T-cell (primary cell): ENCODE data around the gene ATP5F1D. TPM values are rescaled to one million over a fixed set of nuclear protein-coding genes. Genes with fewer than 3 reads are reported as not detected.

Experiments used
- ATAC-seq, 4 experiments: fragments of 200-7000 bp in 3 of 4; fragments of 150-1000 bp in 1 of 4; cut with Tn5 transposase; replicated peaks in 1 of 4; 1 replicate in 3 of 4; 2 replicates in 1 of 4; pipeline ENCODE4 v1.10.0; 2021; ENCODE audit warnings: moderate library complexity in 3 of 4, mild to moderate bottlenecking in 2 of 4, moderate number of reproducible peaks in 1 of 4
- CTCF ChIA-PET, 2 donors: fragments of 300-600 bp; sonication (Branson Sonifier 250); formaldehyde crosslinking; loops; one replicate each; lab custom pipeline; 2022; ENCODE audit warnings: antibody characterized with exemption in 2 of 2; lab: Charles Lee
- POLR2A ChIA-PET, 2 donors: fragments of 300-600 bp; sonication (Branson Sonifier 250); formaldehyde crosslinking; loops; one replicate each; lab custom pipeline; 2022; ENCODE audit warnings: antibody characterized with exemption in 2 of 2; lab: Charles Lee
- DNase-seq, 35 experiments: peaks; one replicate each; pipeline versions ENCODE4 v3.0.0 to v3.0.0-alpha.2; 2013 to 2023
- H3K27ac ChIP-seq: one replicate; pipeline ENCODE4 v1.5.1; 2013; ENCODE audit warnings: low read length
- H3K27me3 ChIP-seq, 2 experiments: replicated peaks in 1 of 2; 1 replicate in 1 of 2; 2 replicates in 1 of 2; pipeline versions ENCODE4 v1.6.1 to v1.7.0; 2013; ENCODE audit warnings: low read length in 1 of 2, mixed read lengths in 1 of 2; ENCODE audit not compliant: control insufficient read depth in 2 of 2, insufficient read depth in 2 of 2; ENCODE audit errors: extremely low read depth in 1 of 2
- H3K36me3 ChIP-seq, 2 donors: 1 replicate in 1 of 2; 2 replicates in 1 of 2; pipeline versions ENCODE4 v1.6.1 to v1.7.0; 2013; ENCODE audit warnings: low read length in 1 of 2; ENCODE audit not compliant: control insufficient read depth in 2 of 2, insufficient read depth in 1 of 2; ENCODE audit errors: extremely low read depth in 1 of 2
- H3K4me1 ChIP-seq, 2 experiments: 1 replicate in 1 of 2; 2 replicates in 1 of 2; pipeline versions ENCODE4 v1.6.1 to v1.7.0; 2013; ENCODE audit warnings: low read length in 2 of 2, mixed read lengths in 1 of 2; ENCODE audit not compliant: insufficient read depth in 2 of 2, control insufficient read depth in 1 of 2; ENCODE audit errors: extremely low read depth in 1 of 2
- H3K4me3 ChIP-seq, 2 donors: 1 replicate in 1 of 2; 2 replicates in 1 of 2; pipeline versions ENCODE4 v1.5.1 to v1.7.0; 2013; ENCODE audit warnings: mild to moderate bottlenecking in 2 of 2, low read length in 1 of 2, moderate library complexity in 1 of 2; ENCODE audit not compliant: control insufficient read depth in 1 of 2; ENCODE audit errors: extremely low read depth in 1 of 2
- H3K9me3 ChIP-seq: 2 replicates; pipeline ENCODE4 v1.7.0; 2013
- H3K27ac Mint-ChIP-seq, 2 donors: one replicate each; pipeline ENCODE4 v1.8.0; 2020 to 2021; ENCODE audit warnings: mild to moderate bottlenecking in 2 of 2, mixed read lengths in 2 of 2
- H3K27me3 Mint-ChIP-seq, 2 donors: one replicate each; pipeline ENCODE4 v1.8.0; 2021 to 2022; ENCODE audit warnings: mixed read lengths in 2 of 2
- H3K36me3 Mint-ChIP-seq: one replicate; pipeline ENCODE4 v1.8.0; 2021; ENCODE audit warnings: mixed read lengths
- H3K4me1 Mint-ChIP-seq, 3 donors: one replicate each; pipeline ENCODE4 v1.8.0; 2020 to 2022; ENCODE audit warnings: mixed read lengths in 3 of 3, mild to moderate bottlenecking in 1 of 3
- H3K4me3 Mint-ChIP-seq, 3 donors: one replicate each; pipeline ENCODE4 v1.8.0; 2020 to 2022; ENCODE audit warnings: mild to moderate bottlenecking in 3 of 3, mixed read lengths in 3 of 3, moderate library complexity in 3 of 3
- H3K9me3 Mint-ChIP-seq, 3 donors: one replicate each; pipeline ENCODE4 v1.8.0; 2020 to 2022; ENCODE audit warnings: mixed read lengths in 3 of 3
- WGBS: methylation state at CpG from one replicate; pipeline ENCODE4 v1.1.5; 2013; ENCODE audit warnings: missing lambda C conversion rate; ENCODE audit not compliant: insufficient coverage; 5-methylcytosine and 5-hydroxymethylcytosine counted together
- total RNA-seq, 35 experiments: library from RNA in 6 of 35; stranded (reverse) in 6 of 35; fragments of 120-200 nt in 1 of 35; gene quantifications; one replicate each; pipeline versions ENCODE4 v1.2.1 to v1.2.4 and lab custom pipeline; 2013 to 2026

The ATP5F1D gene
- total RNA-seq, 5 donors from 2014 or later (not counting 1 experiment from before 2014, with no cell fraction given): 117 to 233 (median 155) TPM

DNA sequence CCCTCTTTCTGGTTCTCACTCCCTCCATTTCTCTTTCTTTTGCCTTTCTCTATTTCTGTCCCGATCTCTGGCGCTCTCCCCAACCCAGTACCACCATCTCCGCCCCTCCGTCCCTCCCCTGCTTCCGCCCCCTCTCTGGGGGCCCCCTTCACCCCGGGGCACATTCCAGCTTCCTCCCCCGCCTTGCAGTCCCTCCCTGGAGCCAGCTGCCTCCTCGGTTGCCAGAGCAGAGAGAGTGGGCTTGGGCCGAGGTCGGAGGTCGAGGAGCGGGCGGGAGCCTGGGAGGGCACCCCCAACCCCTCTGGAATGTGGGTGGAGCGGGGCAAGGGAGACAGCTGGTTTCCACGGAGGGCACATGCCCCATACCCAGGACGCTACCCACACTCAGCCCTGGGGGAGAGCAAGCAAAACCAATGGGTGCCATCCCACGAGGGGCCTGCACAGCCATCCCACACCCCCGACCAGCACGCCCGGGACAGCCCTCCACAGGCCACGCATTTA is 21.1 kb downstream of the ATP5F1D start:
- DNase-seq: no peak
- CTCF ChIA-PET: no interaction called here
- Mint-ChIP-seq H3K9me3 (no peaks in the 10 kb centered on the region), H3K4me3 (peak overlapping the region in 1 of 3 donors; percentile 94), H3K27me3 (no peaks in the 10 kb centered on the region), H3K36me3 (peaks cover under 1% of the 10 kb centered on the region), H3K4me1 (peaks cover 54 to 68% (median 55%) of the 10 kb centered on the region in 3 donors), H3K27ac (peak overlapping the region; percentile 49 to 59)
- H3K4me1 ChIP-seq: peaks cover 37 to 73% of the 10 kb centered on the region in 2 experiments
- peaks cover 6 to 9% of the 10 kb centered on the region in 2 donors for H3K36me3 ChIP-seq
- POLR2A ChIA-PET: no interaction called here
- peak overlapping the region in 1 of 2 donors; percentile 12 for H3K4me3 ChIP-seq
- H3K27me3 ChIP-seq: no peaks in the 10 kb centered on the region
- H3K27ac ChIP-seq: peak overlapping the region; percentile 99
- ATAC-seq: no peak
- H3K9me3 ChIP-seq: no peaks in the 10 kb centered on the region
- WGBS: 58% methylated on average over 10 of the region's 21 CpGs

DNA sequence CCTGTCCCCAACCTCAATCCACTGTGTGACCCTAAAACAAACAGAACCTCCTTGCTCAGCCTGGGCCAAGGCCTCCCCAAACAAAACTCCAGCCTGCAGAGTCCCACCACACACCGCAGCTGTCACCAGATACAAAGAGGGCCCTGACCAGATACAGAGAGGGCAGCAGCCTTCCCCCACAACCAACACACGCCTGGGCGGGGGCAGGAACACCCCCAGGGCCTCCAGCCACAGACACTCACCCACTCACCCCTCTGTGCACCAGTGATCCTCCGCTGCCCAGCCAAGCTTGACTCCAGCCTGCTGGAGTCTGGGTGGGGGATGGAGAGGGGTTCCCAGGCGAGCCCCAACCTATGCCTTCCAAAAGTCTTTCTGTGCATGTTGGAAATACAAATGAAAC is 21.6 kb downstream of the ATP5F1D start:
- ATAC-seq (no peak), DNase-seq (no peak)
- H3K4me1 ChIP-seq: peaks cover 37 to 73% of the 10 kb centered on the region in 2 experiments
- no peak overlapping the region for H3K4me3 ChIP-seq
- POLR2A ChIA-PET: no interaction called here
- H3K27ac ChIP-seq: no peak overlapping the region
- no peaks in the 10 kb centered on the region for H3K9me3 ChIP-seq
- no peaks in the 10 kb centered on the region for H3K9me3 Mint-ChIP-seq
- peaks cover 49 to 68% (median 53%) of the 10 kb centered on the region in 3 donors for H3K4me1 Mint-ChIP-seq
- no peaks in the 10 kb centered on the region for H3K27me3 ChIP-seq
- H3K27ac Mint-ChIP-seq: peak overlapping the region; percentile 49 to 80
- no peaks in the 10 kb centered on the region for H3K27me3 Mint-ChIP-seq
- CTCF ChIA-PET: interaction anchor here in 1 of 2 donors (1.5 kb wide), 1 partner anchor 19 kb away, joined by 4 read pairs; no protein-coding TSS in a partner anchor
- H3K4me3 Mint-ChIP-seq: peak overlapping the region in 1 of 3 donors; percentile 94
- 83% methylated on average over 1 of the region's 5 CpGs for WGBS
- no peaks in the 10 kb centered on the region for H3K36me3 Mint-ChIP-seq
- H3K36me3 ChIP-seq: peaks cover 3 to 6% of the 10 kb centered on the region in 2 donors

DNA sequence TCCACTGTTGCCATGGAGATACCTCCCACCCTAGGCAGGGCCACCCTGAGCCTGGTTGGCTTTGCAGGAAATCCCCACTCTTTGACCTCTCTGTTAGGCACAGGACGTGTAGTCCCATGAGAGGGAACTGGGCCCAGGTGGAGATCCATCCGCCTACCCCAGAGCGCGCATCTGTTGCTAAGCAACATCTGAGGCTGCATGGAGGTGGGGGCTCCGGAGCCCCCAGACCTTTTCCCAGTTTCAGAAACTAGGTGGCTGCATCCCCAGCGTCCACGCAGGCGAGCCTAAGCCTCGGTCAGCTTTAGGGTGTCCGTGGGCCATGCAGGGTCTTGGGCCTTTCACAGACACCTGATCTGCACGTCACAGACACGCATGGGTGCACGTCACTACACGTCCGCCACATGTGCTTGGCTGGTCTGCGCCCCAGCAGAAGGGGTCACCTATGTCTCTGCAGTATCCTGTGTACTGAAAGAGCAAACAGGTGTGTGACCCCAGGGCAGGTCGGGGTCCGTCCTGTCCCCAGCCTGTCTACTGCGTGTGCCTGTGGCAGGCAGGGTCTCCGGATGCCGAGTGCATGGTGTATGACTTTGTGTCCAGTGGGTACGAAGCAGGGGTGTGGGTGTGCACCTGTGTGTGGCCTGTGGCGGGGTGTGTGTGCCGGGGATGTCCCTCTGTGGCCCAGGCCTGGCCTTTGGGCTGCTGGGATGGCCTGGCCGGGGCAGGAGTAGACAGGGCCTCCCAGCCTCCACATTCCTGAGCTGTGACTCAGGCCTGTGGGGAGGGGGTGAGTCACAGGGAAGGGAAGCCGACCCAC is 23.5 kb downstream of the ATP5F1D start:
- peaks cover 43 to 62% (median 43%) of the 10 kb centered on the region in 3 donors for H3K4me1 Mint-ChIP-seq
- H3K4me1 ChIP-seq: peaks cover 37 to 67% of the 10 kb centered on the region in 2 experiments
- 94% methylated on average over 19 of the region's 26 CpGs for WGBS

DNA sequence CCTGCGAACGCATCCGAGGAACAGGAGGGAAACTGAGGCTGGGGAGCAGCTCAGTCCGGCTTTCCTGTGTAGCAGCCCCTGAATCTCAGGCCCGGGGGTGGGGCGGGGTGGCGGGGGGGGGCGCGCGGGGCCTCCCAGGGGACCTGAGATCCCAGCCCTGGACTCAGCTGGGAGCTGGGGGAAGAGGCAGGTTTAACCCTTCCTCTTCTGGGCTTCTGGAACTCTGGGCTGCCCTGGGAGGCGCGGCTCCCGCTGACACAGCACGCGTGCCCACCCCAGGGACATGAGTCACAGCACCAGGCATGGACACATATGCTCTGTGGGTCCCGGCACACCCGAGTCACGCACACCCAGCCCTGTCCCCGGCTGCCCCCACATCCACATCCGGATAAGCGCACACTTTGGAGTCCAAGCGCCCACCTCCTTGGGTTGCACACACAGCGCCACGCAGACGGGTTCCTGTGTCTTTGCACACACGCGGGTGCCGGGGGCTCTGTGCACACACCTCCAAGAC is 24.1 kb downstream of the ATP5F1D start:
- H3K27me3 ChIP-seq: no peaks in the 10 kb centered on the region
- CTCF ChIA-PET: interaction anchor here (0.6 to 3.6 kb wide), 5 partner anchors 12 to 38 kb away, joined by 3 to 115 read pairs (median 4); no protein-coding TSS in a partner anchor
- peak overlapping the region; percentile 29 to 42 for H3K4me3 ChIP-seq
- WGBS: 30% methylated on average over 17 of the region's 28 CpGs
- H3K4me3 Mint-ChIP-seq: peak overlapping the region; percentile 54 to 94 (median 65)
- H3K4me1 Mint-ChIP-seq: peaks cover 47 to 68% (median 49%) of the 10 kb centered on the region in 3 donors
- H3K36me3 Mint-ChIP-seq: peaks cover 7% of the 10 kb centered on the region
- peaks cover 3 to 6% of the 10 kb centered on the region in 2 donors for H3K36me3 ChIP-seq
- no peaks in the 10 kb centered on the region for H3K9me3 Mint-ChIP-seq
- H3K9me3 ChIP-seq: no peaks in the 10 kb centered on the region
- H3K27ac ChIP-seq: peak overlapping the region; percentile 37
- peak in 6 of 35 experiments; percentile 27 to 65 (median 34) for DNase-seq
- peak overlapping the region; percentile 75 to 83 for H3K27ac Mint-ChIP-seq
- peak in 2 of 4 experiments; percentile 1 to 2 for ATAC-seq
- H3K27me3 Mint-ChIP-seq: no peaks in the 10 kb centered on the region
- POLR2A ChIA-PET: no interaction called here
- peaks cover 42 to 67% of the 10 kb centered on the region in 2 experiments for H3K4me1 ChIP-seq

More for the DNA sequence above, 23.5 kb downstream of the ATP5F1D start:
- ChIA-PET CTCF (interaction anchor here (0.6 to 3.6 kb wide), 5 partner anchors 12 to 37 kb away, joined by 3 to 115 read pairs (median 4); no protein-coding TSS in a partner anchor), POLR2A (no interaction called here)
- Histone ChIP-seq H3K9me3 (no peaks in the 10 kb centered on the region), H3K27me3 (no peaks in the 10 kb centered on the region), H3K4me3 (no peak overlapping the region), H3K27ac (peak overlapping the region; percentile 18), H3K36me3 (peaks cover 0 to 6% of the 10 kb centered on the region in 2 donors)
- Mint-ChIP-seq H3K4me3 (peak overlapping the region; percentile 21 to 94 (median 62)), H3K27me3 (no peaks in the 10 kb centered on the region), H3K36me3 (peaks cover 3% of the 10 kb centered on the region), H3K27ac (peak overlapping the region; percentile 63 to 87), H3K9me3 (no peaks in the 10 kb centered on the region)
- DNase-seq (no peak), ATAC-seq (no peak)

DNA sequence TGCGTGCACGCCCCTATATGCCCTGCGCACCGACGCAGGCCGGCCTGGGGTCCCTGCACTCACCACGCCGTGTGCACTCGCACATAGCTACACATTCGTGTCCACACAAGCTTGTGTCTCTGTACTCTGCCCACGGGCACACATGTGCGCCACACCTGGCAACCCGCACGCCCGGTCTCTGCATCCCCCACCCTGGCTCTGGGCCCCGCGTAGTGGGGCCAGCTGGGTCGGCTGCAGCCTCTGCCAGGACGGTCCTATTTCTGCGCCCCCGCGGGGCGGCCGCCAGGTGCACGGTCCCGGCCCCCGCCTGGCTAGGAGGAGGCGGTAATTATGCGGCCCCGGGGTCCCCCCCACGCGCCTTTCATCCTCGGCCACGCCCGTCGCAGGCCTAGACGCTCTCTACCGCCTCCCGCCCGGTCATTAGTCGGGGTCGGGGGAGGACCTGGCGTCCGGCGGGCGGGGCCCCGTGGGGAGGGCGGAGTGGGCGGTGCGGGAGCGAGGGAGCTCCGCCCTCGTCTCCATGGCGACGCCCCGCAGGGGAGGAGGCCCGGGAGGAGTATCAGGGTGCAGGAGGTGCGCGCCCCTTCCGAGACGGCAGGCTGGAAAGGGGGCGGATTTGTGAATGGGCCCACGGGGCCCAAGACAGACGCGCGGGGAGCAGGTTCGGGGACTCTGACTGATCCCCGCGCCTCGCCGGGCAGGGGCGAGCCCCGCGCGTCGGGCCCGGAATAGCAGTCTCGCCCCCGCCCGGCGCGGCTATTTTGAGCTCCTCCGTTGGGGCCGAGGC is 24.8 kb downstream of the ATP5F1D start:
- peak overlapping the region; percentile 37 for H3K27ac ChIP-seq
- Mint-ChIP-seq H3K9me3 (no peaks in the 10 kb centered on the region), H3K27ac (peak overlapping the region; percentile 75 to 83), H3K36me3 (peaks cover 14% of the 10 kb centered on the region), H3K27me3 (no peaks in the 10 kb centered on the region), H3K4me3 (peak overlapping the region; percentile 54 to 94 (median 65)), H3K4me1 (peaks cover 52 to 73% (median 52%) of the 10 kb centered on the region in 3 donors)
- DNase-seq: peak in 33 of 35 experiments; percentile 44 to 89 (median 63)
- ATAC-seq: peak; percentile 38 to 46 (median 41)
- H3K9me3 ChIP-seq: no peaks in the 10 kb centered on the region
- POLR2A ChIA-PET: interaction anchor here in 1 of 2 donors (1.3 kb wide), 1 partner anchor 22 kb away, joined by 13 read pairs; no protein-coding TSS in a partner anchor
- 5% methylated on average over 83 of the region's 84 CpGs for WGBS
- H3K27me3 ChIP-seq: no peaks in the 10 kb centered on the region
- CTCF ChIA-PET: interaction anchor here (0.6 to 3.6 kb wide), 9 partner anchors 8 to 559 kb away, joined by 3 to 115 read pairs (median 5); no protein-coding TSS in a partner anchor
- peaks cover 46 to 70% of the 10 kb centered on the region in 2 experiments for H3K4me1 ChIP-seq
- peak overlapping the region; percentile 42 to 47 for H3K4me3 ChIP-seq
- H3K36me3 ChIP-seq: peaks cover 6 to 9% of the 10 kb centered on the region in 2 donors
